HCT116 (cell line): ENCODE results near the gene SUSD2. TPM values are rescaled to one million over a fixed set of nuclear protein-coding genes. Genes with fewer than 3 reads are reported as not detected.

Experiments used
- ATAC-seq: fragments of 200-7000 bp; cut with Tn5 transposase; 2 replicates; pipeline ENCODE4 v1.9.1; 2020; ENCODE audit warnings: mild to moderate bottlenecking, moderate library complexity
- BruUV-seq: library from RNA; stranded (reverse); fragments of 400-500 nt; replicated peaks from 2 replicates; lab custom pipeline; 2021; lab: Mats Ljungman, UMichigan
- CTCF ChIA-PET: fragments of 300-600 bp; sonication (Branson Sonifier 250); formaldehyde crosslinking; loops from one replicate; lab custom pipeline; 2021; ENCODE audit warnings: antibody characterized with exemption; lab: Charles Lee
- POLR2A ChIA-PET: fragments of 300-600, 350-600 bp; sonication (Branson Sonifier 250); formaldehyde crosslinking; loops from one replicate; lab custom pipeline; 2021; ENCODE audit warnings: antibody characterized with exemption; lab: Charles Lee
- RAD21 ChIA-PET, 2 experiments: fragments of 300-600 bp; sonication (Branson Sonifier 250); formaldehyde crosslinking; loops; one replicate each; lab custom pipeline; 2023; ENCODE audit warnings: low total read pairs in 2 of 2; ENCODE audit not compliant: uncharacterized antibody in 2 of 2, unreplicated experiment in 2 of 2, low non-redundant PET in 1 of 2; lab: Charles Lee
- DNase-seq: peaks from one replicate; pipeline ENCODE4 v3.0.0-alpha.2; 2010; ENCODE audit warnings: low read depth, low spot score
- H2AFZ ChIP-seq: fragments of 200-600 bp; shearing (Covaris generic), sonication (generic); 2 replicates; pipeline ENCODE4 v1.6.1; 2017; ENCODE audit warnings: low read depth, mixed run types, mixed read lengths, antibody characterized with exemption, low read length; ENCODE audit not compliant: poor library complexity, severe bottlenecking
- H3K27ac ChIP-seq: 2 replicates; pipeline ENCODE4 v1.5.1; 2012; ENCODE audit warnings: low read depth, low read length
- H3K27me3 ChIP-seq: fragments of 200-600 bp; sonication (generic); 2 replicates; pipeline ENCODE4 v1.6.1; 2016; ENCODE audit warnings: mixed run types, low read length, mixed read lengths; ENCODE audit not compliant: insufficient read depth
- H3K36me3 ChIP-seq, 2 experiments: fragments of 200-500 bp in 1 of 2; fragments of 200-600 bp in 1 of 2; sonication (Bioruptor generic) in 1 of 2; sonication (generic) in 1 of 2; 2 replicates each; pipeline versions ENCODE4 v1.5.1 to v1.6.1; 2014 to 2016; ENCODE audit warnings: low read length in 2 of 2, inconsistent platforms in 1 of 2, mixed read lengths in 1 of 2, mixed run types in 1 of 2; ENCODE audit not compliant: insufficient read depth in 2 of 2, control insufficient read depth in 1 of 2
- H3K4me1 ChIP-seq, 2 experiments: fragments of 200-600 bp in 1 of 2; sonication (generic) in 1 of 2; 2 replicates each; pipeline versions ENCODE4 v1.5.1 to v1.6.1; 2012 to 2017; ENCODE audit warnings: low read length in 2 of 2, inconsistent platforms in 1 of 2, mild to moderate bottlenecking in 1 of 2, mixed read lengths in 1 of 2, mixed run types in 1 of 2, moderate library complexity in 1 of 2; ENCODE audit not compliant: insufficient read depth in 2 of 2, control insufficient read depth in 1 of 2
- H3K4me2 ChIP-seq: fragments of 200-600 bp; sonication (generic); 2 replicates; pipeline ENCODE4 v1.6.1; 2017; ENCODE audit warnings: mixed run types, low read length, mixed read lengths
- H3K4me3 ChIP-seq, 2 experiments: fragments of 200-600 bp in 1 of 2; sonication (generic) in 1 of 2; replicated peaks in 1 of 2; 2 replicates each; pipeline ENCODE4 v1.5.1; 2011 to 2016; ENCODE audit warnings: low read length in 2 of 2, control low read depth in 1 of 2, low read depth in 1 of 2, mild to moderate bottlenecking in 1 of 2, mixed read lengths in 1 of 2, mixed run types in 1 of 2
- H3K79me2 ChIP-seq: fragments of 200-600 bp; sonication (generic); 2 replicates; pipeline ENCODE4 v1.6.1; 2017; ENCODE audit warnings: mild to moderate bottlenecking, mixed run types, low read length, moderate library complexity, mixed read lengths; ENCODE audit not compliant: insufficient read depth
- H3K9ac ChIP-seq: fragments of 200-600 bp; sonication (generic); 2 replicates; pipeline ENCODE4 v1.6.1; 2016; ENCODE audit warnings: low read length, mixed read lengths
- H3K9me2 ChIP-seq: fragments of 200-600 bp; sonication (generic), shearing (Covaris generic); 2 replicates; pipeline ENCODE4 v1.6.1; 2017; ENCODE audit warnings: mixed run types, mild to moderate bottlenecking, moderate library complexity; ENCODE audit not compliant: insufficient read depth
- H3K9me3 ChIP-seq, 2 experiments: fragments of 200-500 bp in 1 of 2; fragments of 200-600 bp in 1 of 2; sonication (Bioruptor generic) in 1 of 2; sonication (generic) in 1 of 2; 2 replicates each; pipeline ENCODE4 v1.6.1; 2014 to 2017; ENCODE audit warnings: low read length in 2 of 2, mixed read lengths in 2 of 2, inconsistent platforms in 1 of 2, low read depth in 1 of 2, mild to moderate bottlenecking in 1 of 2, mixed run types in 1 of 2, moderate library complexity in 1 of 2; ENCODE audit not compliant: control insufficient read depth in 1 of 2, insufficient read depth in 1 of 2
- H4K20me1 ChIP-seq: fragments of 200-600 bp; sonication (generic), shearing (Covaris generic); 2 replicates; pipeline ENCODE4 v1.6.1; 2017; ENCODE audit warnings: mixed run types, mild to moderate bottlenecking, moderate library complexity; ENCODE audit not compliant: insufficient read depth
- CBX3 ChIP-seq: IDR thresholded peaks from 2 replicates; pipeline ENCODE4 v1.6.1; 2012; ENCODE audit warnings: low read depth
- CTCF ChIP-seq, 3 experiments: fragments of 200-600 bp in 1 of 3; sonication (generic) in 1 of 3; IDR thresholded peaks in 2 of 3; conservative IDR thresholded peaks in 1 of 3; 2 replicates each; pipeline ENCODE4 v1.5.1; 2012 to 2017; ENCODE audit warnings: low read depth in 2 of 3, low read length in 2 of 3, antibody characterized with exemption in 1 of 3, borderline replicate concordance in 1 of 3, control low read depth in 1 of 3, mild to moderate bottlenecking in 1 of 3, mixed read lengths in 1 of 3, mixed run types in 1 of 3, moderate library complexity in 1 of 3; ENCODE audit not compliant: insufficient read depth in 1 of 3
- EGR1 ChIP-seq: IDR thresholded peaks from 2 replicates; pipeline ENCODE4 v1.6.1; 2012; ENCODE audit warnings: low read depth
- ELF1 ChIP-seq: IDR thresholded peaks from 2 replicates; pipeline ENCODE4 v1.6.1; 2012; ENCODE audit warnings: low read depth, borderline replicate concordance
- EZH2 ChIP-seq: fragments of 200-600 bp; sonication (generic); IDR thresholded peaks from 2 replicates; pipeline ENCODE4 v1.6.1; 2017; ENCODE audit warnings: antibody characterized with exemption, mixed run types
- EZH2phosphoT487 ChIP-seq: fragments of 200-600 bp; IDR thresholded peaks from 2 replicates; pipeline ENCODE4 v1.6.1; 2018; ENCODE audit warnings: antibody characterized with exemption, borderline replicate concordance
- POLR2AphosphoS5 ChIP-seq: IDR thresholded peaks from 2 replicates; pipeline ENCODE4 v1.6.1; 2011; ENCODE audit warnings: mild to moderate bottlenecking, low read depth, low read length, moderate library complexity
- SIN3A ChIP-seq: IDR thresholded peaks from 2 replicates; pipeline ENCODE4 v1.6.1; 2012; ENCODE audit warnings: low read depth
- SP1 ChIP-seq: IDR thresholded peaks from 2 replicates; pipeline ENCODE4 v1.6.1; 2012; ENCODE audit warnings: low read depth
- TCF7L2 ChIP-seq: IDR thresholded peaks from 2 replicates; pipeline ENCODE4 v1.7.0; 2011; ENCODE audit warnings: borderline replicate concordance, inconsistent platforms; ENCODE audit not compliant: insufficient read depth, insufficient read length; ENCODE audit errors: extremely low read depth
- ZBTB33 ChIP-seq: IDR thresholded peaks from 2 replicates; pipeline ENCODE4 v1.6.1; 2011; ENCODE audit warnings: mild to moderate bottlenecking, low read length, moderate library complexity; ENCODE audit not compliant: insufficient replicate concordance; ENCODE audit errors: extremely low read depth
- intact Hi-C: fragments of 100-400 bp; cut with micrococcal nuclease; formaldehyde crosslinking; loops from 2 replicates; pipeline ENCODE4 v1.10.0; 2022
- total RNA-seq: library from RNA; stranded (reverse); gene quantifications from one replicate; pipeline ENCODE4 v1.2.1, GENCODE V29; 2021; ENCODE audit not compliant: unreplicated experiment

The SUSD2 gene
- total RNA-seq, 1 experiment from 2014 or later: 6.6 TPM

GRCh38 chr22:24191893-24192292 lies 10.6 kb downstream of the SUSD2 start:
- DNase-seq (no peak), ATAC-seq (no peak)
- ChIA-PET RAD21 (interaction anchor here in 1 of 2 experiments (1.3 kb wide), 1 partner anchor 56 kb away, joined by 4 read pairs; no protein-coding TSS in a partner anchor), POLR2A (interaction anchor here (0.8 to 1.4 kb wide), 2 partner anchors 10 to 11 kb away, joined by 3 to 4 read pairs; no protein-coding TSS in a partner anchor), CTCF (interaction anchor here (3.6 to 4.6 kb wide), 2 partner anchors 40 to 55 kb away, joined by 40 to 95 read pairs; partner anchors contain the start of gene GGT5)
- Histone ChIP-seq H3K4me1 (peaks cover 49 to 51% of the 10 kb centered on the region in 2 experiments), H4K20me1 (no peaks in the 10 kb centered on the region), H3K27ac (no peak overlapping the region; the same call in 1 of the 2 replicates), H3K27me3 (no peaks in the 10 kb centered on the region), H3K4me2 (no peak overlapping the region), H3K9ac (no peak overlapping the region), H3K79me2 (no peaks in the 10 kb centered on the region), H2AFZ (no peak overlapping the region), H3K4me3 (no peak overlapping the region), H3K36me3 (no peaks in the 10 kb centered on the region), H3K9me2 (no peaks in the 10 kb centered on the region), H3K9me3 (no peaks in the 10 kb centered on the region)
- no TSS peak for BruUV-seq
- intact Hi-C loops: no loop called here
- no peak for TF ChIP-seq CTCF (IDR thresholded peaks at IDR 0.05 in 2 of 3, conservative IDR thresholded peaks at IDR 0.05 in 1 of 3; ENCODE audit: borderline replicate concordance in 1 of 3, insufficient read depth in 1 of 3, low read depth in 2 of 3, low read length in 2 of 3)
- TF ChIP-seq TCF7L2: no peak
- TF ChIP-seq SP1: no peak
- TF ChIP-seq EZH2phosphoT487: no peak
- no peak for TF ChIP-seq POLR2AphosphoS5
- TF ChIP-seq CBX3: no peak
- no peak for TF ChIP-seq ELF1
- TF ChIP-seq EGR1: no peak
- TF ChIP-seq ZBTB33: no peak
- no peak for TF ChIP-seq SIN3A
- TF ChIP-seq EZH2: no peak
